Mesodermal cell (in vitro differentiated cells): ENCODE results near the gene ARL8A.

Source experiments
- H3K27ac ChIP-seq: 2 replicates; pipeline ENCODE4 v1.7.0; 2013; ENCODE audit warnings: mild to moderate bottlenecking, low read depth, low read length, moderate library complexity; ENCODE audit not compliant: severe bottlenecking
- H3K36me3 ChIP-seq: 2 replicates; pipeline ENCODE4 v1.7.1; 2013; ENCODE audit warnings: mild to moderate bottlenecking, low read length, moderate library complexity; ENCODE audit not compliant: control insufficient read depth, insufficient read depth
- H3K4me1 ChIP-seq: one replicate; pipeline ENCODE4 v1.7.1; 2013; ENCODE audit warnings: mild to moderate bottlenecking, low read length; ENCODE audit not compliant: insufficient read depth, control insufficient read depth, poor library complexity, severe bottlenecking
- H3K4me3 ChIP-seq: 2 replicates; pipeline ENCODE4 v1.7.0; 2013; ENCODE audit warnings: low read length, control low read depth, mild to moderate bottlenecking; ENCODE audit not compliant: insufficient read depth, poor library complexity, severe bottlenecking; ENCODE audit errors: extremely low read depth
- H3K9me3 ChIP-seq: 2 replicates; pipeline ENCODE4 v1.7.1; 2013; ENCODE audit warnings: mild to moderate bottlenecking, low read length, moderate library complexity; ENCODE audit not compliant: control insufficient read depth
- WGBS, 2 experiments: methylation state at CpG; one replicate each; pipeline ENCODE4 v1.1.5; 2013; ENCODE audit warnings: missing lambda C conversion rate in 2 of 2; ENCODE audit not compliant: insufficient coverage in 2 of 2; 5-methylcytosine and 5-hydroxymethylcytosine counted together

ARL8A gene

DNA sequence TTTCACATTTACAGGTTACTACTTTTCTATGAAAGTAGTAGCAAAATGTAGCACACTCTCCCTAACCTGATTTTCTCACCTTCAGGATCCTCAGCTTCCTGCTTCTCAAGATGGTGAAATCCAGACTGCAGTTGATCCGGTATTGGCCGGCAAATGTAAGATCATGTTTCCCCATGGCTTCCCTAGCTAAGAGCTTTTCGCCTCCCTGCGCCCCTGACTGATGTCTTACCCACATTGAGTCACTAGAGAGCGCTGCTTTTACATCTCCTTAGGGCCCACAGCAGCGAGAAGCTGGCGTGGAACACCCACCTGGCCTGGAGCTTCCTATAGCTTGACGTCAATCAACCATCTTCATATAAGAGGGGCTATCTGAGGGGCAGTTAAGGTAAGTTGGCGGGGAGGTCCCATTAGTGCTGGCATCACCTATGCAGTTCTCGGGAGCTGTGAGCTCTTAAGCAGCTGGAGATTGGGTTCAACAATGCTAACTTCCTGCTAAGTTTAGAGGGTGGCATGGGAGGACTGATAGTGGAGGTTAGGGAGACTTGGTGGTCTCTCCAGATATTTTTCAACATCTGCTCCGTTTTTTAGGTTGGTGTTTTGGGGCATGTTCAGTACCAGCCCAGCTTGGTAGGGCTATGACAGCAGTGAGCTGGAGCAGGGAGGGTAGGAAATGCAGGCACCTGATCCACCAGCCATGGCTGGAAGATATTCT is 10.4 kb upstream of the ARL8A start:
- H3K9me3 ChIP-seq = no peaks in the 10 kb centered on the region
- H3K36me3 ChIP-seq = no peaks in the 10 kb centered on the region
- 34 to 38% methylated on average over 7 to 9 of the region's 11 CpGs for WGBS, 2 experiments
- H3K4me3 ChIP-seq = no peak overlapping the region
- H3K4me1 ChIP-seq = peaks cover 14% of the 10 kb centered on the region
- no peak overlapping the region for H3K27ac ChIP-seq

DNA sequence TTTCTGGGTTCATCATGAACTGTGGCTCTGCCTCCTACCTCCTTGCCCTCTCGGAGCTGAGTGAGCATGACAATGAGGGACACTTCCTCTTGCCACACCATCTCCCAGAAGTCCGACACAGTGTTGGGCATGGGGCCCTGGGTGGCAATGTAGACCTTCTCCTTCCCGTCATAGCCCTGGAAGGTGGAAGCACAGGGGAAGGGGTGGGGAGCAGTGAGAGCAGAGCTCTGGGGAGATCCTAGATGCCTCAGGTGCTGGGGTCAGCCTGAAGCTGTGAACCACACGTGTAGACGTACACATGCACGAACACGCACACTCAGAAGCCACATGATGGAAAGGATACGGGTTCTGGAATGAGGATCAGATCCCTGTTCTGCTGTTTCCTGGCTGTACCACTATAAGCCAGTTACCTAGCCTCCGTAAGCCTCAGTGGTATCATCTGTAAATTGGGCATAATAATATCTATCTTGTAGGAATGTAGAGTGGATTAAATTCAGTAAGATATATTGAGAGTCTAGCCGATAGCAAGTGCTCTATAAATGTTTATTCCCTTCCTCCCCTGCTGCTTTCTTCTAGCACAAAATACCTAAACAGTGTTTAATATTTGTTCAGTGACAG is 9.7 kb upstream of the ARL8A start:
- peaks cover 7% of the 10 kb centered on the region for H3K4me1 ChIP-seq
- H3K27ac ChIP-seq = no peak overlapping the region
- WGBS, 2 experiments = 94 to 100% methylated on average over 6 to 7 of the region's 10 CpGs
- H3K36me3 ChIP-seq = no peaks in the 10 kb centered on the region
- H3K4me3 ChIP-seq = no peak overlapping the region
- H3K9me3 ChIP-seq = no peaks in the 10 kb centered on the region

DNA sequence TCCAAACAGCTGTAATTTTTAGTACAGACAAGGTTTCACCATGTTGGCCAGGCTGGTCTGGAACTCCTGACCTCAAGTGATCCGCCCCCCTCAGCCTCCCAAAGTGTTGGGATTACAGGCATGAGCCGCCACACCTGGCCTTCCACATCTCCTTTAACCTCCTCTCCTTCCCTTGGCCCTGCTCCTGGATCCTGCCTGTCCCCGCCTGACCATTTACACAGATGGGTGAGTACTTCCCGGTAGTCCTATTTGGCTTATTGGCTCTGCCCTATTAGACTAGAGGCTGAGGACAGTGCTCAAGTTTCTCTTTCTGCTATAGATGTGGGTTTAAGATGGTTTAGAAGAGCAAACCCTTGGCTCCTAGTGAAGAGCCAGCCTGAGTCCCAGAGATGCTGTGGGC is 8.7 kb upstream of the ARL8A start:
- H3K4me1 ChIP-seq = peaks cover 6% of the 10 kb centered on the region
- H3K36me3 ChIP-seq = no peaks in the 10 kb centered on the region
- H3K27ac ChIP-seq = no peak overlapping the region
- 88 to 94% methylated on average over 4 of the region's 4 CpGs for WGBS, 2 experiments
- no peaks in the 10 kb centered on the region for H3K9me3 ChIP-seq
- no peak overlapping the region for H3K4me3 ChIP-seq

DNA sequence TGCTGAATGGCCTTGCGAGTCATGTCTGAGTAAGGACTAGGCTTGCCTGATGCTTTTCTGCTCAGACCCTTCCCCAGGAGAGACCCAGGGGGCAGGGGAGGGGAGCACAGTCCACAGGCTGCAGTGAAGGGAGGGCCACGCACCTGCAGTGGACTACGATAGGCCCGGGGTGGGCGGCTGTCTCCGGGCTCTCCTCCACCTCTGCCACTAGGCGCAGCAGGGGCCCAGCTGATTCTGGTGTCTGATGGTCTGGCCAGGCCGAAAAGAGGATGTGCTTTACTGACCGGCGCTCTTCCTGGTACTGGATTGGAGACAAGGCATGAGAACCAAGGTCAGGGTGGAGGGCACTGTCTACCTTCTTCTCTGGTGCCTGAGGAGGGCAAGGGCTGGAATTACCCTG is 7.9 kb upstream of the ARL8A start:
- Histone ChIP-seq H3K27ac (no peak overlapping the region), H3K9me3 (no peaks in the 10 kb centered on the region), H3K4me3 (no peak overlapping the region), H3K36me3 (no peaks in the 10 kb centered on the region), H3K4me1 (peaks cover 6% of the 10 kb centered on the region)
- 92 to 93% methylated on average over 9 to 10 of the region's 10 CpGs for WGBS, 2 experiments

DNA sequence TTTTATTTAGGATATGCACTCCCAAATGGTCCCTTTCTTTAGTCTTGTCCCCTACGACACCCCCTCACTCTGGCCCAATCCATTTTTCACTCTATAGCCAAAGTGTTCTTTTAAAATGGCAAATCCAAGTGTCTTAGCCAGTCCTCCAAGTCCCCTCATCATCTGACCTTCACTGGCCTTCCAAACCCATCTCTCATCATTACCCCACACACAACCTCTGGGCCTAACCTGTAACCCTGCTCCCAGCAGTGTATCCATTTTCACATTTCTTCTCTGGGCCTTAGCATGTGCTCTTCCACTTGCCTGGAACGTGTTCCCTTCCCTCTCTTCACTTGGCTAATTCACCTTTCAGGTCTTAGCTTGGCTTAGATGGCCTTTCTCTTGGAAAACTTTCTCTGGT is 6.5 kb upstream of the ARL8A start:
- Histone ChIP-seq H3K9me3 (no peaks in the 10 kb centered on the region), H3K36me3 (no peaks in the 10 kb centered on the region), H3K27ac (no peak overlapping the region), H3K4me1 (peaks cover 3% of the 10 kb centered on the region), H3K4me3 (no peak overlapping the region)
- WGBS, 2 experiments = 80 to 86% methylated on average over 1 to 2 of the region's 2 CpGs

DNA sequence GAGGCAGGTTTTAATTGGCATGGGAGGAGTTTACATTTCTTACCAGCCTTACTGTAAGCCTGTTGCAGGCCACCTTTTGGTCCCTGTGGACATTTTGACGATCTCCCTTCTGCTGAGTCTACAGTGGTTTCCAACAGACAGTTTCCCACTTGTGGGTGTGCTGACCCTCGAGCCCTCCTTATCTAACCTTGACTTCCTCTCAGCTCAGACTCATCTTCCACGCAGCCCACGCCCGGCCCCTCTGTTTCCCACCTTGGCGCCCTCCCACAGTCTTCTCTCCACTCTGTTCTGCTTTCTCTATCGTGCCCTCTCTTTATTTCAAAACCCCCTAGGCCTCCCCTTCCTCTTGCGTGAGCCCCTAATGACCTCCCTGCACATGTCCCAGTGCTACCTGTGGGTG is 6.1 kb upstream of the ARL8A start:
- H3K9me3 ChIP-seq = no peaks in the 10 kb centered on the region
- H3K4me1 ChIP-seq = peaks cover 3% of the 10 kb centered on the region
- H3K27ac ChIP-seq = no peak overlapping the region
- H3K4me3 ChIP-seq = no peak overlapping the region
- WGBS, 2 experiments = 84 to 97% methylated on average over 7 to 8 of the region's 8 CpGs
- no peaks in the 10 kb centered on the region for H3K36me3 ChIP-seq

DNA sequence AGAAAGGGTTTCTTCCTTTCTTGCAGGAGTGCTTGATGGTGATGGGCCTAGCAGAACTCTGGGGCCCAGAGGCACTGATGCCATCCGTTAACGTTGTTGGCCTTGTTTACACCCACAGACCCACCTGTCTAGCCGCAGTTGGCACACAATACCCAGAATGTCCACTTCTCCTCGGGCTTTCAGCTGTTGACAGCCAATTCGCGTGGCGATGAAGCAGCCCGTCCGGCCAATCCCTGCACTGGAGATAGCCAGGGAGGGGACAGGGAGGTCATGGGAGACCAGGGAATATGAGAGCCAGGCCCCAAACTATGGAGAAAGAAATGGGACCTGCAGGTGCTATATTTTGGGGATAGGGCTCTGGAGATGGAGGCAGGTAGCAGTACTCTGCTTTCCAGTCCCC is 5.7 kb upstream of the ARL8A start:
- Histone ChIP-seq H3K9me3 (no peaks in the 10 kb centered on the region), H3K4me3 (no peak overlapping the region), H3K36me3 (no peaks in the 10 kb centered on the region), H3K4me1 (peaks cover 6% of the 10 kb centered on the region), H3K27ac (no peak overlapping the region)
- 97% methylated on average over 6 to 9 of the region's 9 CpGs for WGBS, 2 experiments

- Histone ChIP-seq H3K36me3 (no peaks in the 10 kb centered on the region), H3K27ac (no peak overlapping the region), H3K9me3 (no peaks in the 10 kb centered on the region), H3K4me1 (peaks cover 10% of the 10 kb centered on the region), H3K4me3 (no peak overlapping the region)
- 86 to 100% methylated on average over 2 to 3 of the region's 4 CpGs for WGBS, 2 experiments
Observed at GRCh38 chr1:202149566-202149965, 5.0 kb upstream of the ARL8A start.

GRCh38 chr1:202148391-202148790 is 3.9 kb upstream of the ARL8A start:
- WGBS, 2 experiments = 86 to 100% methylated on average over 3 of the region's 4 CpGs
- H3K4me1 ChIP-seq = peaks cover 10% of the 10 kb centered on the region
- H3K36me3 ChIP-seq = no peaks in the 10 kb centered on the region
- no peak overlapping the region for H3K4me3 ChIP-seq
- no peak overlapping the region for H3K27ac ChIP-seq
- H3K9me3 ChIP-seq = no peaks in the 10 kb centered on the region

DNA sequence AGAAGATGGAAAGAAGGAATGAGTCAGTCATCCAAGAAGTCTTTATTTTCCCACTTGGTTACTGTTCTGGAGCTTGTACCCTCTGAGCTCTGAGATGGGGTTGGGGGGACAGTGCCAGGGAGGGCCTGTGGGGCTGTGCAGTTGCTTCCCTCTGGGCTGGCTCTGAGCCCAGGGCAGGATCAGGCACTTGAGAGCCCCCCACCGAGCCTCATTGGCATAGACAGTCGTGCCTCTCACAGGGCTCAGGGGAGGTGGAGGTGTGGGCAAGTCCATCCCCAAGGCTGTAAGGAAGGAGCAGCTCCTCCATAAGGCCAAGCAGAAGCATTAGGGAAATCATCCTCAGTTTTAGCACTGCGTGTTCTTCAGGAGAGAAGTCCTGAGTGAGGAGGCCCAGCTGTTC is 2.5 kb upstream of the ARL8A start:
- H3K4me1 ChIP-seq = peaks cover 10% of the 10 kb centered on the region
- H3K9me3 ChIP-seq = no peaks in the 10 kb centered on the region
- 70 to 71% methylated on average over 3 of the region's 3 CpGs for WGBS, 2 experiments
- no peak overlapping the region for H3K27ac ChIP-seq
- no peak overlapping the region for H3K4me3 ChIP-seq
- peaks cover 9% of the 10 kb centered on the region for H3K36me3 ChIP-seq

- H3K27ac ChIP-seq = no peak overlapping the region
- H3K36me3 ChIP-seq = peaks cover 14% of the 10 kb centered on the region
- no peak overlapping the region for H3K4me3 ChIP-seq
- peaks cover 10% of the 10 kb centered on the region for H3K4me1 ChIP-seq
- H3K9me3 ChIP-seq = no peaks in the 10 kb centered on the region
- 91 to 98% methylated on average over 4 to 5 of the region's 5 CpGs for WGBS, 2 experiments
Observed at GRCh38 chr1:202146279-202146678, 1.7 kb upstream of the ARL8A start.
